ENCODE data around the gene FOSL1.

DNA sequence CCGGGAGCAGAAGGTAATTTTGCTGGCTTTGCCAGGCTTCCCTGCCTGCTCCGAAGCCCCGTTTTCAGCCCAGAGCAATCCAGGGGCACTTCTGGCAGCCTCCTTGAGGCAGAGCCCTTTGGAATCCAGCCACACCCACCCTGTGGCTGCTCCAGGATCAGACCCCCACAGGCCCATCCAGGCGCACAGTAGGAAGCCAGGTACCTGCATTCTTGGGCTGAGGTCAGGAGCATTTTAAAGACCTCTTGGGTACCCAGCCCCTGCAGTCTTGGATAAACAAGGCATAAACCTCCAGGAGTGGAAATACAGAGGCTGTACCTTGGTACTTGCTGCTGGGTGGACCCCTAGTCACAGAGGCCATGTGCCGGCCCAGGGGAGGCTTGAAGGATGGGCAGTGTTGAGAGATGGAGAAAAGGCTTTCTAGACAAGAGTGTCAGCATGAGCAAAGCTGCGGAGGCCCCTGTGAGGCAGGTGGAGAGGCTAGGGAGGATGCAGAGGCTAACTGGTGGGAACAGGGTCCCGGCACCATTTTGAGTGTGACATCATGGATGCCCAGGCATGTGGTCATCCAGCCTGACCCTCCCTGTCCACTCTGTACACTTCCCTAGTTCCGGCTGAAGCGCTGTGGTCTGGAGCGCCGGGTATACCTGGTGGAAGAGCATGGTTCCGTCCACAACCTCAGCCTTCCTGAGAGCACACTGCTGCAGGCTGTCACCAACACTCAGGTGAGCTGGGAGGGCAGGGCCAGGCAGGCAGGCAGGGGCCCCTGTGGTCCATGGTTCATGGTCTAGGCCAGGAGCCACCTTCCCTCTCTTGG lies 36.1 kb downstream of the FOSL1 start:
- TF ChIP-seq, protein P1, sequence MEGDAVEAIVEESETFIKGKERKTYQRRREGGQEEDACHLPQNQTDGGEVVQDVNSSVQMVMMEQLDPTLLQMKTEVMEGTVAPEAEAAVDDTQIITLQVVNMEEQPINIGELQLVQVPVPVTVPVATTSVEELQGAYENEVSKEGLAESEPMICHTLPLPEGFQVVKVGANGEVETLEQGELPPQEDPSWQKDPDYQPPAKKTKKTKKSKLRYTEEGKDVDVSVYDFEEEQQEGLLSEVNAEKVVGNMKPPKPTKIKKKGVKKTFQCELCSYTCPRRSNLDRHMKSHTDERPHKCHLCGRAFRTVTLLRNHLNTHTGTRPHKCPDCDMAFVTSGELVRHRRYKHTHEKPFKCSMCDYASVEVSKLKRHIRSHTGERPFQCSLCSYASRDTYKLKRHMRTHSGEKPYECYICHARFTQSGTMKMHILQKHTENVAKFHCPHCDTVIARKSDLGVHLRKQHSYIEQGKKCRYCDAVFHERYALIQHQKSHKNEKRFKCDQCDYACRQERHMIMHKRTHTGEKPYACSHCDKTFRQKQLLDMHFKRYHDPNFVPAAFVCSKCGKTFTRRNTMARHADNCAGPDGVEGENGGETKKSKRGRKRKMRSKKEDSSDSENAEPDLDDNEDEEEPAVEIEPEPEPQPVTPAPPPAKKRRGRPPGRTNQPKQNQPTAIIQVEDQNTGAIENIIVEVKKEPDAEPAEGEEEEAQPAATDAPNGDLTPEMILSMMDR (conservative IDR thresholded peaks at IDR 0.05; ENCODE audit: low read length), result no peak
- no peak for TF ChIP-seq EZH2phosphoT487 (IDR thresholded peaks at IDR 0.05; ENCODE audit: borderline replicate concordance, low read depth, low read length)

Measured in OCI-LY7 (cell line).